ENCODE results near the gene METRN.

GRCh38 chr16:672371-672770 is 42.5 kb upstream of the METRN start:
- no peak for TF ChIP-seq POLR2A (IDR thresholded peaks at IDR 0.05)
- TF ChIP-seq POLR2AphosphoS5 (IDR thresholded peaks at IDR 0.05), result no peak
- TF ChIP-seq, protein P1, sequence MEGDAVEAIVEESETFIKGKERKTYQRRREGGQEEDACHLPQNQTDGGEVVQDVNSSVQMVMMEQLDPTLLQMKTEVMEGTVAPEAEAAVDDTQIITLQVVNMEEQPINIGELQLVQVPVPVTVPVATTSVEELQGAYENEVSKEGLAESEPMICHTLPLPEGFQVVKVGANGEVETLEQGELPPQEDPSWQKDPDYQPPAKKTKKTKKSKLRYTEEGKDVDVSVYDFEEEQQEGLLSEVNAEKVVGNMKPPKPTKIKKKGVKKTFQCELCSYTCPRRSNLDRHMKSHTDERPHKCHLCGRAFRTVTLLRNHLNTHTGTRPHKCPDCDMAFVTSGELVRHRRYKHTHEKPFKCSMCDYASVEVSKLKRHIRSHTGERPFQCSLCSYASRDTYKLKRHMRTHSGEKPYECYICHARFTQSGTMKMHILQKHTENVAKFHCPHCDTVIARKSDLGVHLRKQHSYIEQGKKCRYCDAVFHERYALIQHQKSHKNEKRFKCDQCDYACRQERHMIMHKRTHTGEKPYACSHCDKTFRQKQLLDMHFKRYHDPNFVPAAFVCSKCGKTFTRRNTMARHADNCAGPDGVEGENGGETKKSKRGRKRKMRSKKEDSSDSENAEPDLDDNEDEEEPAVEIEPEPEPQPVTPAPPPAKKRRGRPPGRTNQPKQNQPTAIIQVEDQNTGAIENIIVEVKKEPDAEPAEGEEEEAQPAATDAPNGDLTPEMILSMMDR (IDR thresholded peaks at IDR 0.05), result no peak

All from transverse colon (tissue), 4 donors.